Lung microvascular endothelial cell (primary cell): Measurements from ENCODE around the gene ALDH3B2. TPM values are rescaled to one million over a fixed set of nuclear protein-coding genes. Genes with fewer than 3 reads are reported as not detected.
A peak's percentile ranks its signal among the peaks of the same experiment; 100 is the strongest.
"Not testable (repeated sequence)": the region's sequence is repeated elsewhere in the genome, so short reads cannot be mapped to it uniquely, and the experiment has no call there.

Experiments used
- DNase-seq, 2 donors: peaks; one replicate each; pipeline versions ENCODE4 v3.0.0 to v3.0.0-alpha.2; 2010; ENCODE audit warnings: low read depth in 2 of 2
- total RNA-seq: library from RNA; depleted of rRNA; stranded (reverse); fragments of >200 nt; gene quantifications from 2 replicates; pipeline ENCODE4 v1.2.1, GENCODE V29; 2014

Gene ALDH3B2
- total RNA-seq, 1 donor from 2014 or later = not detected

- peak; percentile 82 to 87 for DNase-seq
Observed at GRCh38 chr11:67629386-67630227, 44.8 kb downstream of the ALDH3B2 start, which contains the start of gene NUDT8. TSS of gene NUDT8 (minus strand) at chr11:67629937. CDS start at chr11:67629911, 26 bp downstream.

- no peak for DNase-seq
Observed at GRCh38 chr11:67628710-67629385, 45.6 kb downstream of the ALDH3B2 start.

DNA sequence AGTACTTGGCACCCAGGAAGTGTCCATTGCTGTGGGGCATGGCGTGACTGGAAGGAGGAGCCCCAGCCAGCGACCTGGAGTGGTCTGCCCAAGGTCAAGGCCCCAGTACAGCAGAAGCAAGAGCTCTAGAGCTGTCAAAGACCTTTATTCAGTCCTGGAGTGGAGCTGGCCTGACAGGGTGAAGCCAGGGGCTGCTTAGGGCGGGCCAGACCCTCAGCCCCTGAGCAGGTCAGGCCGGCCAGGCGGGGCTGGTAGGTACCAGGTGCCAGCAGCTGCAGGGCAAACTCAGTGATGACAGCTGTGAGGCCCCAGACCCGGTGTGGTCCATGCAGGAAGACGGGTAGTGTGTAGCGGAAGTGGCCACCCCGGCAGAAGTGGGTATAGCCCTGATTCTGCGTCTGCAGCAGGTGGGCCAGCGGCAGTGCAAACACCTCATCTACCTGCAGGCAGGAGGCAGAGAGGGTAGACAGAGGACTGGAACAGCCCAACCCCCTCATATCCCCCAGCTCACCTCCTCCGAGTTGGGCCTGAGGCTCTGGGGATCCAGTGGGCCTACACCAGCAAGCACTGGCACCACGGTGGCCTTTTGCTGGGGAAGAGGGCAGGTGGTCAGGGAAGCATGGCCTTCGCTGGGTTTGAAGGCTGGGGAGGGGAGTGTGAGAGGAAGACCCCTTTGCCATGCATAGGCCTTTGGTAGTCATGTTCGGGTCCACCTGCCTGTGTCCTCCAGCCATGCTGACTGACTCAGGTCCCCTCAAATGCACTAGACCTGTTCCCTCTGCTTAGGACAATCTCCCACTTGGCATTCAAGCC, 46.4 kb downstream of the ALDH3B2 start:
- no peak for DNase-seq

- no peak for DNase-seq
Observed at GRCh38 chr11:67627441-67627811, 47.0 kb downstream of the ALDH3B2 start.

GRCh38 chr11:67626970-67627369, 47.5 kb downstream of the ALDH3B2 start:
- DNase-seq = no peak

- DNase-seq = not testable (repeated sequence)
Observed at GRCh38 chr11:67626131-67626833, 48.1 kb downstream of the ALDH3B2 start.

DNA sequence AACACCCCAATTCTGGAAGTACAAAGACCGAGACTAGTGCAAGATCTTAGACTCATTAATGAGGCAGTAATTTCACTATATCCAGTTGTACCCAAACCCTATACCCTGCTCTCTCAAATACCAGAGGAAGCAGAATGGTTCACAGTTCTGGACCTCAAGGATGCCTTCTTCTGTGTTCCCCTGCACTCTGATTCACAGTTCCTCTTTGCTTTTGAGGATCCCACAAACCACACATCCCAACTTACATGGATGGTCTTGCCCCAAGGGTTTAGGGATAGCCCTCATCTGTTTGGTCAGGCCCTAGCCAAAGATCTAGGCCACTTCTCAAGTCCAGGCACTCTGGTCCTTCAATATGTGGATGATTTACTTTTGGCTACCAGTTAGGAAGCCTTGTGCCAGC, 50.6 kb downstream of the ALDH3B2 start:
- DNase-seq = not testable (repeated sequence)

GRCh38 chr11:67622905-67623304, 51.5 kb downstream of the ALDH3B2 start:
- DNase-seq = not testable (repeated sequence)

DNA sequence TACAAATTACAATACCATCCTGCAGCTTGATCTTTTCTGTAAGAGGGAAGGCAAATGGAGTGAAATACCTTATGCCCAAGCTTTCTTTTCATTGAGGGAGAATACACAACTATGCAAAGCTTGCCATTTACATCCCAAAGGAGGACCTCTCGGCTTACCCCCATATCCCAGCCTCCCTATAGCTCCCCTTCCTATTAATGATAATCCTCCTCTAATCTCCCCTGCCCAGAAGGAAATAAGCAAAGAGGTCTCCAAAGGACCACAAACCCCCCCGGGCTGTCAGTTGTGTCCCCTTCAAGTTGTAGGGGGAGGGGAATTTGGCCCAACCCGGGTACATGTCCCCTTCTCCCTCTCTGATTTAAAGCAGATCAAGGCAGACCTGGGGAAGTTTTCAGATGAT, 52.5 kb downstream of the ALDH3B2 start:
- DNase-seq = not testable (repeated sequence)

DNA sequence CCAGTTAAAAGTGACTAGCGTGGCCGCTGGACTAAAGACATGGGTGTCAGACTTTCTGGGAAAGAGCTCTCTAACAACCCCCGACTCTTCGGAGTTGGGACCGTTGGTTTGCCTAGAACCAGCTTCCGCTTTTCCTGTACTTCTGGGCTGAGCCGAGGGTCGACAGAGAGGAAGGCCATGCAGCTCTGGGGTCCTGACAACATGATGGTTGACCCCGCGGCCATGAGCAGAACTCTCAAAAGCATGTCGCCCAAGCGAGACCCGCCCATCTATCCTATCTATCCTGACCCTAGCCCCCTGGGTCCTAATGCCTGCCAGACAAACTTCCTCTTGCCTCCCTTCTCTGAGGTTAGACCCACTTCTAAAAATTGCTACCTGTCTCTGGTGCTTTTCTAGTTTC, 53.8 kb downstream of the ALDH3B2 start:
- not testable (repeated sequence) for DNase-seq

- DNase-seq = not testable (repeated sequence)
Observed at GRCh38 chr11:67619683-67620618, 54.5 kb downstream of the ALDH3B2 start.

GRCh38 chr11:67618901-67619659, 55.3 kb downstream of the ALDH3B2 start:
- not testable (repeated sequence) for DNase-seq

DNA sequence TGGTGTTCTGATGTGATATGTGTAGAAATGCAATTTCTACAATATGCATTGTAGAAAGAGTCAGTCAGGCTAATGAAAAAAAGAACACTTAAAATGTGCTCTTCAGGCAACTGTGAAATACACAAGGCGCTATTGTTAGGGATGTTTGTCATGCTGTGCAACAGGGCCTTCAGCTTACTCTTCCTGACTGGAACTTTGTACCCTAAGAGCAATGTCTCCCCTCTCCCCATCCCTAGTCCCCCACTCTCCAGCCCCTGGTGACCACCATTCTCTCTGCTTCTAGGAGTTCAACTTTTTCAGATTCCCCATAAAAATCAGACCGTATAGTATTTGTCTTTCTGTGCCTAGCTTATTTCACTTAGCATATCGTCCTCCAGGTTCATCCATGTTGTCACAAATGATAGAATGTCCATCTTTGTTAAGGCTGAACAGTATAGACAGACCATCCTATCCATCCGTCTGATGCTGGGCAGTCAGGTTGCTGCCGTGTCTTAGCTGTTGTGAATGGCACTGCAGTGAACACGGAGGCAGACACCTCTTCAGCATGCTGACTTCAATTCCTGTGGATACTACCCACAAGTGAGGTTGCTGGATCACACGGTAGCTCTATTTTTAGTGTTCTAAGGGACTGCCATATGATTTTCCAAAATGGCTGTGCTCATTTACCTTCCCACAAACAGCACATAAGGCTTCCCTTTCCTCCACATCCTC, 57.0 kb downstream of the ALDH3B2 start:
- DNase-seq = no peak

GRCh38 chr11:67616431-67617242, 57.8 kb downstream of the ALDH3B2 start:
- no peak for DNase-seq

DNA sequence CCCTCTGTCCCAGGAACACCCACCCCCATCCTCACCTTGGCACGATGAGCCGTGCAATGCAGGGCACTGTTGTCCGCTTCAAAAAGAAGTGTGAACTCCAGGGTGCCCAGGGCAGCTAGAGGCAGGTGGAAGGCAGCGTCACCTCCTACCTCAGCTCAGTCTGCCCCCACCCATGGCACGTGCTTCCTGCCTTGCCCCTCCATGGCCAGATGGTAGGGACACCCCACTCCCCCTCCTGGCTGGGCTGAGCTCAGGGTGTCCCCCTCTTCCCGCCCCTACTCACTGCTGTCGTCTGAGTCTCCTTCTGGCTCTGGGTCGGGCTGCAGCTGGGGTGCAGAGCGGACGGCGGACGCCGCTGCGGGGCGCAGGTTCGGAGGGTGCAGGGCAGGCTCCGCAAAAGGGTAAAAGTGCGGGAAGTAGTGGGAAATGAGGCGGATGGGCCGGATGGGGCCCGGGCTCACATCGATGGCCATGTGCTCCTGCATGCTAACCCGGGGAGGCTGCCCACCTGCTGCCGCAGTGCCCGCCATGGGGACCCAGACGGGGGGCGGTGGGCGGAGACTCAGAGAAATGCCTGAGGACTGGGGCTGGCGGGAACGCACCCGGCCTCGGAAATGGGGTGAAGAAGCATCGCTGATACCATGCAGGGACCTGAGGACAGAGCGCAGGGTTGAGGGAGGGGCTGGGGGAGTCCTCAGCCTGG, 58.5 kb downstream of the ALDH3B2 start:
- no peak for DNase-seq

DNA sequence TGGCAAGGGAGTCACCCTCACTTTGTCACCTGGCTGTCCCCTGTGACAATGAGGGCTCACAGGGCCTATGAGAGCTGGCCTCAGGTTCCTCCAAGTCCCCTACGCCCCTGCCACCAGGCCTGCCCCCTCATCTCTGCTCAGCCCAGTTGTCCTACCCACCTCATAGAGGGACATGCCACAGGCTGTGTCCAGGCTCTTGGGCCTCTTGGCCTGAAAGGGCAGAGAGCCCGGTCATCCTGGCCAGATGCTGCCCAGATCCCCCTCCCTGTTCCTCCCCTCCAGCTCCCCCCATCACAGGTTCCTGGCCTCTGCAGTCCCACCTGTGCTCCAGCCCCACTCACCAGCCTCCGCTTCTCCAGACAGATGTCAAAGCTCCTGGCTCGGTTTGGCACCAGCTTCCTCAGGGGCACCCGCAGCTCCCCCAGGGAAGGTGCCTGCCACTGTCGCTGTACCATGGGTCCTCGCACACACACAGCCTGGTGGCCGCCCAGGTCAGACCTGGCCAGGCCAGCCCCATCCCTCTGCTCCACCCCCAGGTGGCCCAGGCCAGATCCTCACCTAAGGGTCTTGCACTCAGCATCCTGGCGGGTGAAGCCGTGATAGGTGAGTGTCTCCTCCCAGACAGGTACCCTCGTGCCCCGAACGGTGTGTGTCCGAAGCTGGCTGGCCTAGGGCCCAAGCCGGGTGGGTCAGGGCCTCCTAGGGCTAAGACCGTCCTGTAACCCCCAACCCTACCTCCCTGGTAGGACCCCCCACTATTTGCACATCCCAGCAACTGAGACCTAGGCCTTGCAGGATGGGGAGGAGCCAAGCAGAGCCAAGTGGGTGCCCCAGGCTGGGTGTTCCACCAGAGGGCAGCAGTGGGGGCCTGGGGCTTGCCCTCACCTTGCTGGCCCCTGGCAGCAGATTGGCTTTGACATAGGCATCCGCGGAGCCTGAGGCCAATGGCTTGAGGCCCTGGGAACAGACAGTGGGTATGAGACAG, 59.4 kb downstream of the ALDH3B2 start:
- no peak for DNase-seq
